ENCODE results near the gene PLEKHN1.

DNA sequence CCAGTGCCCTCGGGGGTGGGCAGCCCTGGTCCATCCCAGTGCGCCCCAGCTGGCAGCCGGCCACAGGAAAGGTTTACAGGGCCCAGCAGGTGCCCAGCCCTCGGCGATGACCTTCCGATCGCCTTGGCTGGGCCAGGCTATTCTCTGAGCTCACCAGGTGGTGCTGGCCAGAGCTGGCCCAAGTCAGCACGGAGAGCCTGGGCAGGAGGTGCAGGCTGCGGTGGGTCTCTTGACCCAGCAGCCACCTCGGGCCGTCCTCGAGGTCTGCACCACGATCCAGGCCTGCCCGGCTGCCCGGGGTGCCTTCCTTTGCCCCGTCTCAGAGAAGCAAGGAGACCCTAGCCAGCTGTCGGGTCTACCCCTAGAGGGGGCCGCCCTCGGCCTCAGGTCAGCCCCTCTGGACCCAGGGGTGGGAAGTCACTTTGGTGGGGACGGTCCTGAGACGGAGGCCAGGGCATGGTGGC, 15.2 kb downstream of the PLEKHN1 start:
- TF ChIP-seq, protein P1, sequence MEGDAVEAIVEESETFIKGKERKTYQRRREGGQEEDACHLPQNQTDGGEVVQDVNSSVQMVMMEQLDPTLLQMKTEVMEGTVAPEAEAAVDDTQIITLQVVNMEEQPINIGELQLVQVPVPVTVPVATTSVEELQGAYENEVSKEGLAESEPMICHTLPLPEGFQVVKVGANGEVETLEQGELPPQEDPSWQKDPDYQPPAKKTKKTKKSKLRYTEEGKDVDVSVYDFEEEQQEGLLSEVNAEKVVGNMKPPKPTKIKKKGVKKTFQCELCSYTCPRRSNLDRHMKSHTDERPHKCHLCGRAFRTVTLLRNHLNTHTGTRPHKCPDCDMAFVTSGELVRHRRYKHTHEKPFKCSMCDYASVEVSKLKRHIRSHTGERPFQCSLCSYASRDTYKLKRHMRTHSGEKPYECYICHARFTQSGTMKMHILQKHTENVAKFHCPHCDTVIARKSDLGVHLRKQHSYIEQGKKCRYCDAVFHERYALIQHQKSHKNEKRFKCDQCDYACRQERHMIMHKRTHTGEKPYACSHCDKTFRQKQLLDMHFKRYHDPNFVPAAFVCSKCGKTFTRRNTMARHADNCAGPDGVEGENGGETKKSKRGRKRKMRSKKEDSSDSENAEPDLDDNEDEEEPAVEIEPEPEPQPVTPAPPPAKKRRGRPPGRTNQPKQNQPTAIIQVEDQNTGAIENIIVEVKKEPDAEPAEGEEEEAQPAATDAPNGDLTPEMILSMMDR (IDR thresholded peaks at IDR 0.05; ENCODE audit: low read length): no peak
- no peak for TF ChIP-seq EZH2 (IDR thresholded peaks at IDR 0.05; ENCODE audit: borderline replicate concordance, low read length)
